HCT116 (cell line): ENCODE results near the gene APP.

Source experiments
- CBX3 ChIP-seq: IDR thresholded peaks from 2 replicates; pipeline ENCODE4 v1.6.1; 2012; ENCODE audit warnings: low read depth
- EZH2 ChIP-seq: fragments of 200-600 bp; sonication (generic); IDR thresholded peaks from 2 replicates; pipeline ENCODE4 v1.6.1; 2017; ENCODE audit warnings: antibody characterized with exemption, mixed run types
- POLR2A ChIP-seq: IDR thresholded peaks from 2 replicates; pipeline ENCODE4 v1.7.0; 2011; ENCODE audit warnings: borderline replicate concordance; ENCODE audit not compliant: insufficient read depth, insufficient read length; ENCODE audit errors: extremely low read depth
- RAD21 ChIP-seq: IDR thresholded peaks from 2 replicates; pipeline ENCODE4 v1.6.1; 2012; ENCODE audit warnings: low read depth, mild to moderate bottlenecking
- SIN3A ChIP-seq: IDR thresholded peaks from 2 replicates; pipeline ENCODE4 v1.6.1; 2012; ENCODE audit warnings: low read depth
- ZFX ChIP-seq: fragments of 450-650 bp; IDR thresholded peaks from 2 replicates; pipeline ENCODE4 v1.6.1; 2017
- TF ChIP-seq, protein P1 (sequence below), 3 experiments: fragments of 200-600 bp in 1 of 3; sonication (generic) in 1 of 3; IDR thresholded peaks in 2 of 3; conservative IDR thresholded peaks in 1 of 3; 2 replicates each; pipeline ENCODE4 v1.5.1; 2012 to 2017; ENCODE audit warnings: low read depth in 2 of 3, low read length in 2 of 3, antibody characterized with exemption in 1 of 3, borderline replicate concordance in 1 of 3, control low read depth in 1 of 3, mild to moderate bottlenecking in 1 of 3, mixed read lengths in 1 of 3, mixed run types in 1 of 3, moderate library complexity in 1 of 3; ENCODE audit not compliant: insufficient read depth in 1 of 3
- TF ChIP-seq, protein P2 (sequence below): IDR thresholded peaks from 2 replicates; pipeline ENCODE4 v1.6.1; 2012
- TF ChIP-seq, protein P3 (sequence below): IDR thresholded peaks from 2 replicates; pipeline ENCODE4 v1.6.1; 2012; ENCODE audit warnings: low read depth
- TF ChIP-seq, protein P4 (sequence below): IDR thresholded peaks from 2 replicates; pipeline ENCODE4 v1.6.1; 2011; ENCODE audit warnings: mild to moderate bottlenecking, low read length, moderate library complexity; ENCODE audit not compliant: insufficient replicate concordance; ENCODE audit errors: extremely low read depth

DNA sequence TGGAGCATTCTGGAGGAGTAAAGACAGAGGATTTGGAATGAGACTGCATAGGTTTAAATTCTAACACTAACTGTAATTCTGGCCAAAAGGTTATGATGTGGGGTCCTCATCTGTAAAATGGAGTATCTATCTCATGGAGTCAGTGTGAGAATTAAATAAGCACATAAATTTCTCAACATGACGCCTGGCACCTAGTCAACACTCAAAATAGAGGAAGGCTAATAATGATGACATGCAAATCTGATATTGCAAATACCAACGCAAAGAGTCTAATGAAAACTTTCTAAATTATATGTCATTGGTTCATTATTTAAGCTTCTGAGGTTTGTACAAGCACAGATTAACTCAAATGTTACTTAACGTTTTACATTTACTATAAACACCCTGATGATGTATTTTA lies 29.6 kb downstream of the APP start:
- TF ChIP-seq, protein P1, sequence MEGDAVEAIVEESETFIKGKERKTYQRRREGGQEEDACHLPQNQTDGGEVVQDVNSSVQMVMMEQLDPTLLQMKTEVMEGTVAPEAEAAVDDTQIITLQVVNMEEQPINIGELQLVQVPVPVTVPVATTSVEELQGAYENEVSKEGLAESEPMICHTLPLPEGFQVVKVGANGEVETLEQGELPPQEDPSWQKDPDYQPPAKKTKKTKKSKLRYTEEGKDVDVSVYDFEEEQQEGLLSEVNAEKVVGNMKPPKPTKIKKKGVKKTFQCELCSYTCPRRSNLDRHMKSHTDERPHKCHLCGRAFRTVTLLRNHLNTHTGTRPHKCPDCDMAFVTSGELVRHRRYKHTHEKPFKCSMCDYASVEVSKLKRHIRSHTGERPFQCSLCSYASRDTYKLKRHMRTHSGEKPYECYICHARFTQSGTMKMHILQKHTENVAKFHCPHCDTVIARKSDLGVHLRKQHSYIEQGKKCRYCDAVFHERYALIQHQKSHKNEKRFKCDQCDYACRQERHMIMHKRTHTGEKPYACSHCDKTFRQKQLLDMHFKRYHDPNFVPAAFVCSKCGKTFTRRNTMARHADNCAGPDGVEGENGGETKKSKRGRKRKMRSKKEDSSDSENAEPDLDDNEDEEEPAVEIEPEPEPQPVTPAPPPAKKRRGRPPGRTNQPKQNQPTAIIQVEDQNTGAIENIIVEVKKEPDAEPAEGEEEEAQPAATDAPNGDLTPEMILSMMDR (IDR thresholded peaks at IDR 0.05 in 2 of 3, conservative IDR thresholded peaks at IDR 0.05 in 1 of 3; ENCODE audit: borderline replicate concordance in 1 of 3, insufficient read depth in 1 of 3, low read depth in 2 of 3, low read length in 2 of 3), result no peak
- TF ChIP-seq EZH2 (no peak), POLR2A (no peak), RAD21 (no peak), SIN3A (no peak), CBX3 (no peak), ZFX (no peak)
- TF ChIP-seq, protein P2, sequence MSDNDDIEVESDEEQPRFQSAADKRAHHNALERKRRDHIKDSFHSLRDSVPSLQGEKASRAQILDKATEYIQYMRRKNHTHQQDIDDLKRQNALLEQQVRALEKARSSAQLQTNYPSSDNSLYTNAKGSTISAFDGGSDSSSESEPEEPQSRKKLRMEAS, result no peak
- TF ChIP-seq, protein P3, sequence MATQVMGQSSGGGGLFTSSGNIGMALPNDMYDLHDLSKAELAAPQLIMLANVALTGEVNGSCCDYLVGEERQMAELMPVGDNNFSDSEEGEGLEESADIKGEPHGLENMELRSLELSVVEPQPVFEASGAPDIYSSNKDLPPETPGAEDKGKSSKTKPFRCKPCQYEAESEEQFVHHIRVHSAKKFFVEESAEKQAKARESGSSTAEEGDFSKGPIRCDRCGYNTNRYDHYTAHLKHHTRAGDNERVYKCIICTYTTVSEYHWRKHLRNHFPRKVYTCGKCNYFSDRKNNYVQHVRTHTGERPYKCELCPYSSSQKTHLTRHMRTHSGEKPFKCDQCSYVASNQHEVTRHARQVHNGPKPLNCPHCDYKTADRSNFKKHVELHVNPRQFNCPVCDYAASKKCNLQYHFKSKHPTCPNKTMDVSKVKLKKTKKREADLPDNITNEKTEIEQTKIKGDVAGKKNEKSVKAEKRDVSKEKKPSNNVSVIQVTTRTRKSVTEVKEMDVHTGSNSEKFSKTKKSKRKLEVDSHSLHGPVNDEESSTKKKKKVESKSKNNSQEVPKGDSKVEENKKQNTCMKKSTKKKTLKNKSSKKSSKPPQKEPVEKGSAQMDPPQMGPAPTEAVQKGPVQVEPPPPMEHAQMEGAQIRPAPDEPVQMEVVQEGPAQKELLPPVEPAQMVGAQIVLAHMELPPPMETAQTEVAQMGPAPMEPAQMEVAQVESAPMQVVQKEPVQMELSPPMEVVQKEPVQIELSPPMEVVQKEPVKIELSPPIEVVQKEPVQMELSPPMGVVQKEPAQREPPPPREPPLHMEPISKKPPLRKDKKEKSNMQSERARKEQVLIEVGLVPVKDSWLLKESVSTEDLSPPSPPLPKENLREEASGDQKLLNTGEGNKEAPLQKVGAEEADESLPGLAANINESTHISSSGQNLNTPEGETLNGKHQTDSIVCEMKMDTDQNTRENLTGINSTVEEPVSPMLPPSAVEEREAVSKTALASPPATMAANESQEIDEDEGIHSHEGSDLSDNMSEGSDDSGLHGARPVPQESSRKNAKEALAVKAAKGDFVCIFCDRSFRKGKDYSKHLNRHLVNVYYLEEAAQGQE, result no peak
- TF ChIP-seq, protein P4, sequence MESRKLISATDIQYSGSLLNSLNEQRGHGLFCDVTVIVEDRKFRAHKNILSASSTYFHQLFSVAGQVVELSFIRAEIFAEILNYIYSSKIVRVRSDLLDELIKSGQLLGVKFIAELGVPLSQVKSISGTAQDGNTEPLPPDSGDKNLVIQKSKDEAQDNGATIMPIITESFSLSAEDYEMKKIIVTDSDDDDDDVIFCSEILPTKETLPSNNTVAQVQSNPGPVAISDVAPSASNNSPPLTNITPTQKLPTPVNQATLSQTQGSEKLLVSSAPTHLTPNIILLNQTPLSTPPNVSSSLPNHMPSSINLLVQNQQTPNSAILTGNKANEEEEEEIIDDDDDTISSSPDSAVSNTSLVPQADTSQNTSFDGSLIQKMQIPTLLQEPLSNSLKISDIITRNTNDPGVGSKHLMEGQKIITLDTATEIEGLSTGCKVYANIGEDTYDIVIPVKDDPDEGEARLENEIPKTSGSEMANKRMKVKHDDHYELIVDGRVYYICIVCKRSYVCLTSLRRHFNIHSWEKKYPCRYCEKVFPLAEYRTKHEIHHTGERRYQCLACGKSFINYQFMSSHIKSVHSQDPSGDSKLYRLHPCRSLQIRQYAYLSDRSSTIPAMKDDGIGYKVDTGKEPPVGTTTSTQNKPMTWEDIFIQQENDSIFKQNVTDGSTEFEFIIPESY, result no peak
